Germinal center (tissue), 1 donor: ENCODE data around the gene RXRA.

Experiments used
- DNase-seq: peaks from one replicate; pipeline ENCODE4 v3.0.0; 2012; ENCODE audit warnings: mixed read lengths, low spot score

Gene RXRA

DNA sequence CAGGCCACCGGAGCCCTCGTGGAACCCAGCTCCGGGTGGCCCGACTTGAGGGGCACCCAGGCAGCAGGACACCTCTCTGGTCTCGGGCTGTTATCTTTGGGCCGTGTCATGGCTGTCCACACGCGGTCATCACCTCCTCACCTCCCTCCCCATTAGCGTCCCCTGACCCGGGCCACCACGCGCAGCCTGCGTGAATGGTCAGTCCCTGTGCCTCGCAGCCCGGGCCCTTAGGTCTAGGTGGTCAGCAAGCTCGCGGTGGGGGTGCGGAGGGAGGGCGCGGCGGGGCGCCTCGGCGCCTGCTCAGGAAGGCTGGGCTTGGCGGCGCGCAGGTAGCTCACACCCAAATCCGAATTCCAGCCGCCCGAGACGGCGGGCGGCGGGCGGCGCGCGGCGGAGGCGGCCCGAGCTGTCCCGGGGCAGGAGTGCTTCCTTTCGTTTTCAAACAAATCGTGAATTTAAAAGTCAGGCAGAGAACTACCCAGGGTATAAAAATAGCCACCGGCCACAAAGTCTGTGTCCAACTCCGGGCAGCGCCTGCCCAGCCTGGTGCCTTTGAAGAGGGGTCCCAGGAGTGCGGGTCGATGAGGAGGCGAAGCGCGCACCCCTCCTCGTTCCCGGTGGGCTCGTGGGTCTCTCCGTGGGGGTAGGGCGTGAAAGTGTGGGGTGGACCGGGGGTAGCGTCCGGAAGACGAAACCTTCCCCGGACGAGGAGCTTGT lies 1.0 kb upstream of the RXRA start:
- peak; percentile 24 for DNase-seq

DNA sequence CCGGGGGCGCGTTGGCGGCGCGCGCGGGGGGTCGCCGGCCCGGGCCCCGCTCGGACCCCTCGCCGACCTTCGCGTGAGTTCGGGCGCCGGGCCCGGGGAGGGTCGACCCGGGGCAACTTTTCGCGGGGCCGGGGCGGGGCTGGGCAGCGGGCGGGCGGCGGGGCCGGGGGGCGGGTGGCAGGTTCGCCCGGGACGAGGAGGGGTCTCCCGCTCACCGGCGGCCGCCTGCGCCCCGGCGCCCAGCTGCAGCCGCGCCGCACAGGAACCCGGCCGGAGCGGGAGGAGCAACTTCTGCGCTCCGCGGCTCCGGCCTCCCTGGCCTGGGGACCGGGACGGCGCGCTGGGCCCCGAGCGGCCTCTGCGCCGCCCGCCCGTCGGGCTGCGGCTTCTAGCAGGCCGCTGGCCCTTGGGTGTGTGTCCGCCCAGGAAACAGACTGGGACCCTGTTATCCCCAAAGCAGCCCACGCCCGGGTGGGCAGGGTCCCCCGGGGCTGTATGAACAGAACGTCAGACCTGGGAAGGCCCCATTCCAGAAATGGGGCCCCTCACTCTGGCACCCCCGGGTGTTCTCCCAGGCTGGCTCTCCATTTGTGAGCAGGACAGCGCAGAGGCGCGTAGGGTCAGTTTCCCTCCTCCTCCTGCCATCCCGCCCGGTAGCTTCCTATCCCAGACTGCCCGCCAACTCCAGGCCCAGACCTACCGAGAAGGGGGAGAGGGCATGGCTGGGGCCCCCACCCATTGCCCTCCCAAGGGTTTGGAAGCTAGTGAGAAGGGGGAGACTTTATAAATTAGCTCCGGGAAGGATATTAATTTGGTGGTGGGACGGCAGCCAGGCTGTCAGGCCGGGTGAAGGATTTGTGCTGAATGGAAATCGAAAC lies 708 bp downstream of the RXRA start:
- DNase-seq, result peak; percentile 19

DNA sequence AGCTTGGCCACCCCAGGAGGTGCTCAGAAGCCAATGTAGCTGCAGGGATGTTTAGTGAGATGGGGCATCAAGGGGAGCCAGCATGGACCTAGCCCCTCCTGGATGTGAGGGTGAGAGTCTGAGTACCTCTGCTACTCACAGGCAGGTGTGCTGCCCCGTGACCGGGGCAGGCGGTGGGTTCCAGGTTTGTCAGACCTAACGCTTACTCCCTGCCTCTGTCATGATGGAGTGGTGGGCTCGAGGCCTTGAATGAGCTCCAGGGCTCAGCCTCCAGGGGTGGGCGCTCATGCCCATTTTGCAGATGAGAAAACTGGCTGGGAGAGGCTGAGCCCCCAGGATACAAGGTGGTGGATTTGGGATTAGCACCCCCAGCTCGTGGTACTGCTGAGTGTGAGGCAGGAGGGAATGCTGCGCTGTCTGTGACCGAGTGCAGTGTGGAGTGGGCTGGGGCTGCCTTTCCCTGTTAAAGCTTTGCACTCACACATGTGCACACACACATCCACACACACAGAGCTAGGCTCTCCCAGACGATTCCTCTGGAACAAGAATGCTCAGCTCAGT lies 1.5 kb downstream of the RXRA start:
- no peak for DNase-seq

GRCh38 chr9:134328341-134328840 lies 2.1 kb downstream of the RXRA start:
- no peak for DNase-seq

DNA sequence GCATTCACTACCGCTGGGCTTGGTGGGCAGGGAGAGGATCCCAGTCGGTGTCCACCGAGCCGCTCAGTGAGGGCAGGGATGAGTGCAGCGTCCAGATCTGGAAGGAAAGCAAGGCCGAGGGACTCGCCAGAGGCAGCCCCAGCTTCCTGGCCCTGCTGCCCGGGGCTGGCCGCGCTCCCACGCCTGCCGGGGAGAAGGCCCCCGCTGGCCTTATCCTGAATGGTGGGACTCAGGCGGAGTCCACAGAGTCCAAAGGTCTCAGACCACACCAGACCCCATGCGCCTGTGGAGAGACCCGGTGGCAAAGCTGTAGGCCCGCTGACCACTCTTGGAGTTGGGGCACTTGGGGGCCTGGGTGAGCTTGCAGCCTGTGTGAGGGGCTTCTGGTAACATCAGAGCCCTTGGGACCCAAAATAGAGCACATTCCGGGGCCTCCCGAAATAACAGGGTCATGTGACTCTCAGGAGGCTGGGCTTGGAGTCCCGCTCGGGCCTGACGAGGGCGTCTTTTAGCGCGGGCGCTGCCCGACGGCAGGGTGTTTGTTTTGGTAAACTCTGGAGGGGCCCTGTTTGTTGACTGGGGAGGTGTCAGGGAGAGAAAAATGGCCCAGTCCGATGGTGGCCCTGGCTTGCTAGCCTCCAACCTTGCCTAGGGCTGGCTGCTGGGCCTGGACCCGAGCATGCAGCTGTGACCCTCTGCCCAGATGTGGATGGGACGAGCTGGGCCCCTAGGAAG lies 2.8 kb downstream of the RXRA start:
- DNase-seq, result no peak

- DNase-seq, result no peak
Observed at GRCh38 chr9:134329576-134329855, 3.3 kb downstream of the RXRA start.

DNA sequence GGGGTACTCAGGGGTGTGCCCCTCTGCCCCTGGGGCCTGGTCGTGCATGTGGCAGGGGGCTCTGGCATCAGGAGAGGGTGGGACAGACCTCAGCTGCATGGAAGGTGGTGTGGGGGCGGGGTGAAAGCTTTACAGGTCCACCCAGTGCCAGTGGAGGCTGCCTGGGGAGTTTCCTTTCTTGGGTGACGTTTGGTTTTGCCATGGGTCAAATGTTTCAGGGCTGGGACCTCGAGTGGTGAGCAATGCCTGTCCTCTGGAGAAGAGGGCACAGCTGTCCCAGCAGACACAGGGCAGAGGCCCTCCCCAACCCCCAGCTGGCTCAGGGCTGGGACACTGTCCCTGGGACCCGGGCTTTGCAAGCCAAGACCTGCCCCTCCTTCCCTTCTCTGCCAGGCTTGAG lies 3.6 kb downstream of the RXRA start:
- DNase-seq, result no peak

- no peak for DNase-seq
Observed at GRCh38 chr9:134330590-134330989, 4.3 kb downstream of the RXRA start.

GRCh38 chr9:134331186-134332025 lies 5.2 kb downstream of the RXRA start:
- DNase-seq, result no peak

- DNase-seq, result no peak
Observed at GRCh38 chr9:134332266-134332665, 6.0 kb downstream of the RXRA start.

DNA sequence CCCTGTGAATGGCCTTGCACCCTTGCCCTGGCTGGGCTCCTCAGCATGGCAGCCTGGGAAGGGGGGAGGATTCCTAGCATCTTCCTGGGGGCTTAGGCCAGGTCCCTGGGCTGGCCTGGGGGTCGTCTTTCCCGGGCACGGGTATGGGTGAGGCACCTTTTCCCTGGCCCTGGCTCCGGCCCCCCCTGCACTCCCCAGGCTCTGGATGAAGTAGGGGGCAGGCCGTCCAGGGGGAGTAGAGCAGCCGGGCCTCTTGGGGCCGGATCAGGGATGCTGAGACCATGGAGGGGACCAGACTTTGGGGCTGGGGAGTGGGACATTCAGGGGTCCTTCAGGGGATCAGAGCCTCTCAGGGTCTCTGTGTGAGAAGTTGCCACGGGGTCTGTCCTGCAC lies 6.6 kb downstream of the RXRA start:
- DNase-seq, result no peak

GRCh38 chr9:134333234-134333873 lies 7.1 kb downstream of the RXRA start:
- DNase-seq, result no peak

GRCh38 chr9:134333874-134334581 lies 7.8 kb downstream of the RXRA start:
- no peak for DNase-seq

DNA sequence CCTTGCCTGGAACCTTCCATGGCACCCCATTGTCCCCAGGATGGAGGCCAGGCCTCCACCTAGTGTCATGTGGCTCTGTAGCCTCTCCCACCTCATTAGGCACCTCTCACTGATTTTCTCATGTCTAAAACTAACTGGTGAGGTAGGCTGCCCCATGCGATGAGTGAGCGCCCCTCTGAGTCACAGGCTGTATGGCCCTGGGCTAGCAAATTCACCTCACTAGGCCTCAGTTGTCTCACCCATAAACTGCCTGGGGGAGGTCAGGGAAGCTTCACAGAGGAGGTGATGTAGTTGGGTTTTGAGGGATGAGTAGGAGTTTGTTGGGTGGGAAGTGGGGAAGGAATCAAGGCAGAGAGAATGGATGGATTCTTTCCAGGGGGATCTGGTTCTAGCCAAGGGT lies 8.8 kb downstream of the RXRA start:
- DNase-seq, result no peak

GRCh38 chr9:134335486-134336220 lies 9.4 kb downstream of the RXRA start:
- DNase-seq, result no peak

DNA sequence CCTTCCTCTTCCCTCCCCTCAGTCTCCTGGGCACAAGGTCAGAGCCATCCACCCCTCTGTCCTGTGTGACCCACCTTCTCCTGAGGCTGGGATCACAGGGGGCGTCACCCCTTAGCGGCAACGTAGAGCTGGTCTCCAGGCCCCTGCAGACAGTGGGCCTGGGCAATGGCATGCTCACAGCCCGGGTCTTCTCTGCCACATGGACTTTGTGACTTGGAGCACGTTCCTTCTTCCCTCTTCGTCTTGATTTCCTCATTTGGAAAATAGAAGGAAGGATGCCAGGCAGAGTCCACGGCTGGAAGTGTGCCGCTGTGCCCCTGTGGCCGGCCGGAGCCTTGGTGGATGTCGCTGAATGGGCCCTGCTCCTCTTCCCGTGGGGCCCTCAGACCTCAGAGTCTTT lies 10.0 kb downstream of the RXRA start:
- DNase-seq, result no peak

DNA sequence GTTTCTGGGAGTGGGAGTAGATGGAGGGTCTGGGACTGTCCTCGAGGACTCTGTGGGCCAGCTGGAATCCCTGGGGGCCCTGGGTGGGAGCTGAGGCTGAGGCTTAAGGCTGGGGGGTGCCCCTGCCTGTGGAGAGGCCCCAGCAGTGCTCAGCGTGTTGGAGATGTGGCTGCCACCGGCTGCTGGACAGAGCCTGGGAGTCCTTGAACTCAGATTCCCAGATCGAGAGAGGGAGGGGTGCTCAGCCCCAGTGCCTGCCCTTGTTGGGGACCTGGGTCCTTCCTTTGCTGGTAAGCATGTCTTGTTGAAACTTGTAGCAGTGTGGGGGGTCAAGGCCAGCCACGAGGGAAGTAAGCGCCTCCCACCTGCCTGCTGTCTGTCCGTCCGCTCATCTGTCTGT lies 10.7 kb downstream of the RXRA start:
- DNase-seq, result no peak

DNA sequence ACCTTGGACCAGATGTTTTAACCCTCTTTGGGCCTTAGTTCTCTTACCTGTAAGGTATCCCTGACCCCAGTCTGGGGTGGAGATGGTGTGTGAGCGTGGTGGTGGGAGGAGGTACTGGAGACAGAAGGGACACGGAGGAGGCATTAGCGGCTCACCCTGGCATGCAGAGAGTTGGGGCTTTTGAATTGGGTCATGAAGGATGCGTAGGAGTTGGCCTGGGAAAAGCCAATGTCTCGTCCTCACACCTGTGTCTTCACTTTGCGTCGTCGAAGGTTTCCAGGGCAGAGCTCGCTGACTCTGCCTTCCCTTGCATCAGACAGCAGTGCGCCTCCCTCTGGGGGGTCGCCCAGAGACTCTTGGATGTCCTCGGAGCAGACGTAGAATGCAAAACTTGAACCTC lies 11.2 kb downstream of the RXRA start:
- DNase-seq, result no peak

- no peak for DNase-seq
Observed at GRCh38 chr9:134338394-134339182, 12.3 kb downstream of the RXRA start.
